ENCODE results near the gene ST6GALNAC2. TPM values are rescaled to one million over a fixed set of nuclear protein-coding genes. Genes with fewer than 3 reads are reported as not detected.
A peak's percentile ranks its signal among the peaks of the same experiment; 100 is the strongest.

ST6GALNAC2 gene
- total RNA-seq, 1 experiment from 2014 or later, result 23.0 TPM

- no peaks in the 10 kb centered on the region for H3K9me3 ChIP-seq (ENCODE audit: control insufficient read depth, insufficient read depth, low read depth, low read length)
- no peaks in the 10 kb centered on the region; the same call in 1 of the 2 replicates for H3K27me3 ChIP-seq (ENCODE audit: control insufficient read depth, insufficient read depth, low read length)
- ChIA-PET CTCF (interaction anchor here (0.6 kb wide), 1 partner anchor 77 kb away, joined by 10 read pairs; no protein-coding TSS in a partner anchor), POLR2A (no interaction called here)
- no peak for ATAC-seq
- H3K4me1 ChIP-seq (ENCODE audit: control insufficient read depth, insufficient read depth, low read length), result peaks cover 23% of the 10 kb centered on the region
- intact Hi-C loops (cut with micrococcal nuclease; ENCODE audit: unreplicated experiment) (no loop called here), in situ Hi-C loops (cut with HindIII; ENCODE audit: low pct_unique_long_range_greater_than_20kb, low sequenced_read_pairs) (no loop called here)
- H3K27ac ChIP-seq (ENCODE audit: low read length), result no peak overlapping the region
- TF ChIP-seq REST (IDR thresholded peaks at IDR 0.05; ENCODE audit: insufficient read depth in 1 of 2, low read depth in 2 of 2, low read length in 1 of 2), result no peak
- no peak for TF ChIP-seq CTCF (IDR thresholded peaks at IDR 0.05)
- TF ChIP-seq TCF7L2 (IDR thresholded peaks at IDR 0.05; ENCODE audit: low read depth, low read length), result no peak
- no peak for TF ChIP-seq POLR2AphosphoS5 (IDR thresholded peaks at IDR 0.05; ENCODE audit: low read depth, low read length)
- no peak for TF ChIP-seq SIN3A (IDR thresholded peaks at IDR 0.05; ENCODE audit: borderline replicate concordance, insufficient read depth, low read depth, low read length)
- DNase-seq (ENCODE audit: low read depth, low spot score), result no peak
- peak overlapping the region in 1 of 2 experiments; percentile 37; a peak in 1 of 4 replicates for H3K4me3 ChIP-seq (ENCODE audit: low read depth in 2 of 2, low read length in 2 of 2)
- no TSS peak for BruUV-seq (replicated peaks)
- H3K36me3 ChIP-seq (ENCODE audit: control insufficient read depth, insufficient read depth, low read length), result no peaks in the 10 kb centered on the region
These were observed 47.3 kb downstream of the ST6GALNAC2 start for GRCh38 chr17:76538281-76538931.

- BruUV-seq (replicated peaks), result no TSS peak
- H3K4me3 ChIP-seq (ENCODE audit: low read depth in 2 of 2, low read length in 2 of 2), result peak within 1 kb of the TSS; percentile 29 to 37; a peak in 3 of 4 replicates
- ChIA-PET CTCF (interaction anchor here (0.6 kb wide), 1 partner anchor 81 kb away, joined by 3 read pairs; no protein-coding TSS in a partner anchor), POLR2A (no interaction called here)
- H3K27me3 ChIP-seq (ENCODE audit: control insufficient read depth, insufficient read depth, low read length), result no peaks in the 10 kb centered on the region; the same call in 1 of the 2 replicates
- no peak for TF ChIP-seq TCF7L2 (IDR thresholded peaks at IDR 0.05; ENCODE audit: low read depth, low read length)
- TF ChIP-seq REST (IDR thresholded peaks at IDR 0.05; ENCODE audit: insufficient read depth in 1 of 2, low read depth in 2 of 2, low read length in 1 of 2), result no peak
- TF ChIP-seq CTCF (IDR thresholded peaks at IDR 0.05), result no peak
- TF ChIP-seq SIN3A (IDR thresholded peaks at IDR 0.05; ENCODE audit: borderline replicate concordance, insufficient read depth, low read depth, low read length), result no peak
- no peak for TF ChIP-seq POLR2AphosphoS5 (IDR thresholded peaks at IDR 0.05; ENCODE audit: low read depth, low read length)
- peaks cover 28% of the 10 kb centered on the region for H3K4me1 ChIP-seq (ENCODE audit: control insufficient read depth, insufficient read depth, low read length)
- intact Hi-C loops (cut with micrococcal nuclease; ENCODE audit: unreplicated experiment), result no loop called here
- H3K36me3 ChIP-seq (ENCODE audit: control insufficient read depth, insufficient read depth, low read length), result no peaks in the 10 kb centered on the region
- ATAC-seq (peak; percentile 6; the same call in 1 of the 2 replicates), DNase-seq (ENCODE audit: low read depth, low spot score) (no peak)
- H3K27ac ChIP-seq (ENCODE audit: low read length), result 0 out of 2 replicates have a peak within 1 kb of the TSS, but pooled peaks have one; percentile 1
- in situ Hi-C loops (cut with HindIII; ENCODE audit: low pct_unique_long_range_greater_than_20kb, low sequenced_read_pairs), result no loop called here
- H3K9me3 ChIP-seq (ENCODE audit: control insufficient read depth, insufficient read depth, low read depth, low read length), result no peaks in the 10 kb centered on the region
These were observed 47.9 kb downstream of the ST6GALNAC2 start, which contains the start of gene CYGB for GRCh38 chr17:76537578-76538280. TSS of gene CYGB (minus strand) at chr17:76537709. CDS start at chr17:76537542, 167 bp downstream.

Data from Panc1 (cell line).